GM21381 (cell line): ENCODE data around the gene SYT1.

Experiments used
- ATAC-seq: cut with Tn5 transposase; IDR thresholded peaks from one replicate; pipeline ENCODE4 v1.9.1; 2021; ENCODE audit warnings: mild to moderate bottlenecking, moderate library complexity; ENCODE audit not compliant: unreplicated experiment

SYT1 gene

DNA sequence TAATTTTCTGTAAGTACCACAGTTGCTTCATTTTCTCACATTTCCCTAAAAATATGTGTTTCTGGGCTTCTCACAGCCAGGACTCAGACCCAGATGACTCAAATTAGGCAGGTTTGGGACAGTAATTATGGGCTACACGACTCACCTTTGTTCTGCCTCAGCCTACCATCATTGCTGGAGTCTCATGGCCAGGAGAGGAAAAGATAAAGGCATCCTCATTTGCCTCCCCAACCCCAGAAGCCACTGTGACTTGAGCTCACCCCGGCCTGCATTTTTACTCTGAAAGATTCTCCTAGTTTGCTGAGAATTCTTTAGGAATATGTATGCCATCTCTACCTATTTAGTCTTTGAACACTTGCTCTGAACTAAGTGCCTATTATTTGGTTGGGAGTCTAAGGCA lies 618.3 kb downstream of the SYT1 start:
- ATAC-seq, result no peak

- ATAC-seq, result no peak
Observed at GRCh38 chr12:79486154-79486553, 621.6 kb downstream of the SYT1 start.

DNA sequence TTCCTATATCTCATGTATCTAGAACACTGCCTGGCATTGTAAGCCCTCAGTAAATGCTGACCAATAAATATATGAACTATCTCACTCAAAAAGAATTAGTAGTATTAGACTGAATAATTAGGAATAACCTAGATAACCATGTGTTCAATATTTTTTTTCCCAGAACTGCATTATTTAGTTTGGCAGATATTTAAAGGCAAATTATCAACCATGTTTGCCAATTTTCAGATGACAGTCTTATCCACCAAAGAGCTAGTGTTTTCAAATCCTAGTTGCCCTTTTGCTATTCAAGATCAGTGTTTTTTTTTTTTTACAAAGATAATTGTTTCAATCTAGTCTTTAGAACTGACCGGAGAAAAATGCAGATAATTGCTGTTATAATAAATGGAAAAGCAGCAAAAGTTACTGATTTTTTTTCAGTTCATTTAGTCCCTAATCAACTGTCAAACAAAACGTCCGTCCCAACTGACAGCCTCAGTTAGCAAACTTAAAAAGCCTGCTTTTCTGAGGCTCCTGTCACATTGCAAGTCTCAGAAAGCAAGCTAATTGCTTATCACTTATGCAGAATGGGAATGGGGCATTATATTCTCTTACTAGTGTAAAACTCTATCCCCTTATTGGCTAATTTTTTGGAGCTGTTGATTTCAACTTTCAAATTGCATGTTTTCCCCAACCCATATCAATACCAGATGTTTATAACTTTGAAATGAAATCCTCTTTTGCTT lies 623.0 kb downstream of the SYT1 start:
- no peak for ATAC-seq
